ENCODE results near the gene SLAMF6.
"Not testable (repeated sequence)": the region's sequence is repeated elsewhere in the genome, so short reads cannot be mapped to it uniquely, and the experiment has no call there.

SLAMF6 gene

DNA sequence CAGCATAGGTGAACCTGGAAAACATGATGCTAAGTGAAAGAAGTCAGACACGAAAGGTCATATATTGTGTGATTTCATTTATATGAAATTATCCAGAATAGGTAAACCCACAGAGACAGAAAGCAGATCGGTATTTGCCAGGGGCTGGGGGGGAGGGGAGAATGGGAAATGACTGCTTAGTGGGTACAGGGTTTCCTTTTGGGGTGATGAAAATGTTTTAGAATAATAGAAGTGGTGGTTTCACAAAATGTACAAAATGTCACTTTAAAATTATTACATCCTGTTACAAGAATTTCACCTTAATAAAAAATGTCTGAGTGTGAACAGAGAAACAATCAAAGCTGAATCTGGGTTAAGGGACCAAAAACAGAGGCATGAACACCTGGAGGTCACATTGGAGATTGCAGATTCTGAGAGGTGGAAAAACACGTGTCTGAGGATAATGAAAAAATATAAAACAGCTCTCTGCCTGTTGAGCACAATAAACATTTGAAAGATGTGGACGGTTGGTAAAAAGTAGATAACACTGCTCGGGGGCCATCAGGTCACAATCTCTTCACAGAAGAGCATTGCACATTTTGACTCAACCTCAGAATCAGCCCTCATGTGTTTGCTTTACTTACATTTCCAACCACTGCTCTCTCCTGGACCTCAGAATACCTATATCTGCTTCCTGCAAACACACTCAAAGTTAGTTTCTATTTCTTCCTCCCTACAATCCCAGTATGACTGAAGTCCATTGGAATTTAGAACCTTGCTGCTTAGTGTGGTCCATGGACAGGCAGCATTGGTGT is 3.2 kb downstream of the SLAMF6 start:
- no peak for TF ChIP-seq CTCF (IDR thresholded peaks at IDR 0.05; ENCODE audit: insufficient read depth, missing control alignments)
- DNase-seq (ENCODE audit: insufficient read length, low spot score): no peak
- no peak for FAIRE-seq

DNA sequence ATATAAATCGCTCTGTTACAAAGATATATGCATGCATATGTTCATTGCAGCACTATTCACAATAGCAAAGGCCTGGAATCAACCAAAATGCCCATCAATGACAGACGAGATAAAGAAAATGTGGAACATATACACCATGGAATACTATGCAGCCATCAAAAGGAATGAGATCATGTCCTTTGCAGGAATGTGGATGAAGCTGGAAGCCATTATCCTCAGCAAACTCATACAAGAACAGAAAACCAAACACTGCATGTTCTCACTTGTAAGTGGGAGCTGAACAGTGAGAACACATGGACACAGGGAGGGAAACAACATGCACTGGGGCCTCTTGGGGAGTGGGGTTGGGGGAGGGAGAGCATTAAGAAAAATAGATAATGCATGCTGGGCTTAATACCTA is 5.5 kb downstream of the SLAMF6 start:
- DNase-seq (ENCODE audit: insufficient read length, low spot score); FAIRE-seq: not testable (repeated sequence)

- not testable (repeated sequence) for FAIRE-seq; DNase-seq (ENCODE audit: insufficient read length, low spot score)
Measured at GRCh38 chr1:160515908-160516307, 7.1 kb downstream of the SLAMF6 start.

DNA sequence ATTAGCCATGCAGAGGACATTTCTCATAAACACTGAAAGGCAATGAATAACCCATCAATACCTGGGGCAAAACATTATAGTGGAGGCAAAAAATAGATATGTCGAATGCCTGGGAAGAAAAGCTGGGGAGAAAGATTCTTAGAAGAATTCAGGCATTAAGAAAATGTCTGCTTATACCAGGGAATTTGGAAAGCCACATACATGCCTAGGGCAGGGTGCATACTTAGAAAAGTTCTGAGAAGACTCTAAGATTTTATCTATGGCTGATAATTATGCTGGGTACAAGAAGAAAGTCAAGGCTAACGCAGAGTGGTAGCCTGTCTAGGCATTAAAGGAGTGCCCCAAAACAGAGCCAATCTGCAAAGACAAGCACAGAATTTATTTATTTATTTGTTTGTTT is 18.4 kb downstream of the SLAMF6 start:
- no peak for TF ChIP-seq CTCF (IDR thresholded peaks at IDR 0.05; ENCODE audit: insufficient read depth, missing control alignments)
- FAIRE-seq: no peak
- DNase-seq (ENCODE audit: insufficient read length, low spot score): no peak

DNA sequence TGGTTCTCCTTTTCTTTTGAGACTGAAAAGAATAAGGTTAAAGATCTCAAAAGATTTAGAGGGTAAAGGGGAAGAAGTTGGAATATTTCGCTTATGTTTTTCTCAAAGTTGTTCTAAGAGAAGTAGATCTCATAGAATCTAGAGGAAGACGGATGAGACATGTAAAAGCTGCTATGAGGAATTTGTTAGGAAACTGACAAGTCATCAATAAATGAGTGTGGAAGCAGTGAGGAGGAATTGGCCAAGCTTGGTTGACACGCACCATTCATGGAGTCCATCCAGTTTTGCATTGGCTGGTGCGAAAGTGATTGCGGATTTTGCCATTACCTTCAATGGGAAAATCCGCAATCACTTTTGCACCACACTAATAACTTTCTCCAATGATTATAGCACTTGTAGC is 20.0 kb downstream of the SLAMF6 start:
- TF ChIP-seq CTCF (IDR thresholded peaks at IDR 0.05; ENCODE audit: insufficient read depth, missing control alignments): no peak
- FAIRE-seq (no peak), DNase-seq (ENCODE audit: insufficient read length, low spot score) (no peak)

- no peak for FAIRE-seq
Measured at GRCh38 chr1:160500321-160500990, 22.6 kb downstream of the SLAMF6 start.

DNA sequence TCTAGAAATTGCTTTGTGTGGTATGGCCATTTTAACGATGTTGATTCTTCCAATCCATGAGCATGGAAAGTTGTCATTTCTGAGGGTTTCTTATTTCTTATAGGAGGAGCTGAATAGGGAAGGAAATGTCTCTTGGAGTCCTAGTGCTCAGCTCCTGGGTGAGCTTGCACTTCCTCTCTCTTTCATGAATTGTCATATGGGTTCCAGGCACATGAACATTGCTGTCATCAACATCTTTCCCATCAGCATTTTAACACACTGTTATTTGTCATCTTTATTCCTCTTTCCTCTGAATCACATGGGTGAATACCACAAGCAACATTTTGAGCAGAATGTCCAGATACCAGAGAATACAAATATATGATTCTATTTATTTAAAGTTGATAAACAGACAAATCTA is 23.4 kb downstream of the SLAMF6 start:
- DNase-seq (ENCODE audit: insufficient read length, low spot score): no peak
- no peak for TF ChIP-seq CTCF (IDR thresholded peaks at IDR 0.05; ENCODE audit: insufficient read depth, missing control alignments)
- FAIRE-seq: no peak

More at GRCh38 chr1:160500321-160500990, 22.6 kb downstream of the SLAMF6 start:
- no peak for DNase-seq (ENCODE audit: insufficient read length, low spot score)
- no peak for TF ChIP-seq CTCF (IDR thresholded peaks at IDR 0.05; ENCODE audit: insufficient read depth, missing control alignments)

GRCh38 chr1:160498301-160499065 is 24.6 kb downstream of the SLAMF6 start:
- DNase-seq (ENCODE audit: insufficient read length, low spot score); FAIRE-seq: not testable (repeated sequence)

Data from D721Med (cell line).